ENCODE measurements around the gene GPR158. TPM values are rescaled to one million over a fixed set of nuclear protein-coding genes. Genes with fewer than 3 reads are reported as not detected.

GPR158 gene
- polyA plus RNA-seq, 3 donors: 0.17 to 0.52 (median 0.20) TPM

- no peak for DNase-seq
Measured at GRCh38 chr10:25573316-25573715, 398.5 kb downstream of the GPR158 start.

- no peak for DNase-seq
Measured at GRCh38 chr10:25575343-25575742, 400.5 kb downstream of the GPR158 start.

DNA sequence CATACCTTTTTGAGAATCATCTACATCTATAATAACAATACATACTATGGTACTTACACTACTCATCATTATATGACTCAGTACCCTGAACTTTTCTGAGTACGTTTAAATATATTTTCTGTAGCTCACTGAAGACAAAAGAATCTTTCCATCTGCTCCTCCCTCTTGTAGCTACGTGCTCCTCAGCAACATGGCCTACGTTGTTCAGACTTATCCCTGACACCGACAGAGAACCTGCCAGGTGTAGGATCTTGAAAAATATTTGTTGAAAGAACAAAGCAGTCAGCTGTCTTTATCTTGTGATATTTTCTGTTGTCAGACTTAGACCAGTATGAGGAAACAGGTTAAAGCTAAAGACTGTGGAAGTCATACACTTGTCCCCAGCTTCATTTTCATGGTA is 403.3 kb downstream of the GPR158 start:
- DNase-seq: no peak

GRCh38 chr10:25582961-25583360 is 408.2 kb downstream of the GPR158 start:
- DNase-seq: no peak

- no peak for DNase-seq
Measured at GRCh38 chr10:25600651-25601050, 425.9 kb downstream of the GPR158 start.

GRCh38 chr10:25604591-25604990 is 429.8 kb downstream of the GPR158 start:
- no peak for DNase-seq

DNA sequence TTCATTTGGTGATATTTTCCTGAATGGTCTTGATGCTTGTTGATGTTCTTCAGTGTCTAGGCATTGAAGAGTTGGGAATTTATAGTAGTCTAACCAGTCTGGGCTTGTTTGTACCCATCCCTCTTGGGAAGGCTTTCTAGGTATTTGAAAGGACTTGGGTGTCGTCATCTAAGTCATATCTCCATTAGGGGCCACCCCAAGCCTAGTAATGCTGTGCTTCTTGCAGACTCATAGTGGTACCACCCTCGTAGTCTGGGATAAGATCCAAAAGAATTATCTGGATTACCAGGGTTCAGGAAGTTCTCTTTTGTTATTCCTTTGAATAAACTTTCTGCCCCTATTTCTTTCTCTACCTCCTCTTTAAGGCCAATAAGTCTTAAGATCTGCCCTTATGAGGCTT is 439.9 kb downstream of the GPR158 start:
- DNase-seq: no peak

DNA sequence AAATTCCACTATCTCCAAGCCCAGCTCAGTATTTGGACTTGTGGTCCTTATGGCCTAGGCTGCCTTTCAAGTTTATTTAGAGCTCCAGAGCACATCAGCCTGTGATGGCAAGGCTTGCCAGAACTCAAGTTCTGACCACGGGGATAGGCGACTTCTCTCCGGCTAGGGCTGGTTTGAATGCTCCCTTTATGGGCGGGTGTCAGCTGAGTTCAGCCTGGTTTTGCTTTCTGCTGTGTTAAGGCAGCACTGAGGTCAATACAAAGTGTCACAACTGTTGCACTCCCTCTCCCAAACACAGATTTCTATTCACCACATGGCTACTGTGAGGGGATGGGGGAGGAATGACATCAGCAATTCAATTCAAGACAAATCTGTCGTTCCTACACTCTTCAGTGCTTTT is 441.1 kb downstream of the GPR158 start:
- no peak for DNase-seq

- DNase-seq: no peak
Measured at GRCh38 chr10:25616903-25617592, 442.2 kb downstream of the GPR158 start.

GRCh38 chr10:25627606-25628005 is 452.8 kb downstream of the GPR158 start:
- DNase-seq: no peak

DNA sequence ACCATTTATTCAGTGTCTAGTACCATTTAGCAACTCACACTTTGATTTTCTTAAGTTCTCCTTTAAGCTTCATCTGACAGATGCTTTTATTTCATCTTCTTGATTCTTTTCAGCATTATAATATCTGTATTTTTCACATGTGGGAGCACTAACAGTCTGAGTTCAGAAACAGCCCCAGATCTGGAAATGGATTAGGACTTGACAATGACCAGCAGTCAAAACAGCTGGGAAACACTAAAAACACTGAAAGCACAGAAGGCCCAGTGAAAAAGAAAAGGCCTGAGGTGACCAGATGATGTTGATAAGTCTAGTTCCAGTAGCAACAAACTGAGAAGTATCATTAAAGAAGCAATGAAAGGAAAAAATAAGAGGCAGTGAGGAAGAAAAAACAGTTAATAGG is 454.5 kb downstream of the GPR158 start:
- DNase-seq: no peak

DNA sequence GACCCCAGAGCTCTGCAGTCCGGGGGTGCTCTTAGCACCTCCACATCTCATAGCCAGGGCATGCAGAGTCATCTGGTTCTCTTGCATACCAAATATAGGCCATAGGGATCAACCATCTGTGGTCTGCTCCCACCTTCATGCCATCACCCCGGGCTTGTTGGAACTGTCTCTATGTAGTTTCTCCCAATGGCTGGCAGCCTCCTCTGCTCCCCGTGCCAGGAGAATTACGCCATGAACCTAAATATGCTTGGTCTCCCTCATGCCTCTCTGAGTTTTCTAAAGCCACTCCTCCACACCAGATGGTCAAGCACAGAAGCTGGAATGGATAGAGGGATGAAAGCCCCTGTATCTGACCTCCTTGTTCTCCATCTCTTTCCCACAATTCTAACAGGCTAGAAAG is 456.7 kb downstream of the GPR158 start:
- DNase-seq: no peak

DNA sequence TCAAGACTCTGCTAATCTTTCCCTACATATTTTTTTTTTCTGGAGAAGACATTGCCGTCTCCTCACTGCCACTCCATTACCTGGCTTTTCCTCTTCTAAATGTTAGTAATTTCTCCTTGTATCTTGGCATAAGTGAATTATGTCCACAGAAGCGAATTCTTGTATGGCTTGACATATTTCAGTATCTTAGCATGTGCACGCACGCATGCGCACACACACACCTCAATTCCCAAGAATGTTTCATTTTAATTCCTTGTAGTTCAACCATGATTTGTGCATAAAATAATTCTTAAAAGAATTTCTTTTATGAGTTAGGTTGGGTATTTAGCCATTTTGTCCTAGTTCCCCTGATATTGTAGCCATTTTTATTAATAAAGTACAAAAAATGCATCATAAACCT is 458.0 kb downstream of the GPR158 start:
- no peak for DNase-seq

DNA sequence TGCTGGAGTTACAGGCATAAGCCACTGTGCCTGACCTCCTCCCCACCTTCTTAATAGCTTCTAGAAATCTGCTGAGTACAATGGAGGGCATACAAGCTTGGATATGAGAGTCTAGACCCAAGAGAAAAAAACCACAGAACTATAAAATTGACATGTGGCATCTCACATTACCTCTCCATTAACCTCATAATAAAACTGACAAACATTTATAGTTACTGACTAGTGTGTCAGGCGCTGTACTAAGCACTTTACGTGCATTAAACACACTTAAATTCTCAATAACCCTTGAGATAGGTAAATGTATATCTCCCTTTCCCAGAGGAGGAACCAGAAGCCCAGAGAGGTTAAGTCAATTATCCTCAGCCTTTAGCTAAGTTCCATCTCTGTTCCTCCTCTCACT is 458.7 kb downstream of the GPR158 start:
- no peak for DNase-seq

DNA sequence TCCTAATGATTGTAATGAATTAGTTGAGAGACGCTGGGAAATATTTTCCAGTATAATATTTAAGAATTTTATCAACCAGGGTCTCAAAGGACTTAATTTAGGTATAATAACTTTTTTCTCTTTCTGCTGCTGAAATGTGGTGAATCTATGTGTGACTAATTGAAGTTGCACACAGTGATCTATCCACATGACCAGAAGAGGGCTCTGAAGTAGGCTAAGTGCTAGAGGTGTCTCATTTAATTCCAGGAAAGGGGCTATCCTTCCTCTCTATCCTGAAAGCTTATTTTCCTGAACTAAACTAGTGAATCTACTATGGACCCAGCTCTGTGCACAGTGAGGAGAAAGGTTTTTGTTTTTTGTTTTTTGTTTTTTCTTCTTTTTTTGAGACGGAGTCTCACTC is 464.8 kb downstream of the GPR158 start:
- no peak for DNase-seq

DNA sequence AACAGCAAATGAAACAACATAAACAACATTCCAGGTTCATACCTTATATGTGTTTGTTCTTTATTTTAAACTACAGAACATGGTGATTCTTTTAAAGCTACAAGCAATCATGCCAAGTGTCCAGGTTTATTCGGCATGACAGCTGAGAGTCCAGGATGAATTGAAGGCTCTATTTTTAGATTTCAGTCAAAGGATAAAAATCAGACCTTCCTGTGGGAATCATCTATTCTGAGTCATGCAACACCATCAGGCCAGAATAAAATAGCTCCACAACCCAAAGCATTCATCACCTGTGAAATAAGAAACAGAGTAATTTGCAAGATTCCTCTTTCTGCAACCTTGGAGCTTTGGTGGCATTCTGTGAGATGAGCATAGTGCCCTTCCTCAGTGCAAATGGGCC is 466.8 kb downstream of the GPR158 start:
- no peak for DNase-seq

- no peak for DNase-seq
Measured at GRCh38 chr10:25642721-25643120, 467.9 kb downstream of the GPR158 start.

- no peak for DNase-seq
Measured at GRCh38 chr10:25646371-25646770, 471.6 kb downstream of the GPR158 start.

DNA sequence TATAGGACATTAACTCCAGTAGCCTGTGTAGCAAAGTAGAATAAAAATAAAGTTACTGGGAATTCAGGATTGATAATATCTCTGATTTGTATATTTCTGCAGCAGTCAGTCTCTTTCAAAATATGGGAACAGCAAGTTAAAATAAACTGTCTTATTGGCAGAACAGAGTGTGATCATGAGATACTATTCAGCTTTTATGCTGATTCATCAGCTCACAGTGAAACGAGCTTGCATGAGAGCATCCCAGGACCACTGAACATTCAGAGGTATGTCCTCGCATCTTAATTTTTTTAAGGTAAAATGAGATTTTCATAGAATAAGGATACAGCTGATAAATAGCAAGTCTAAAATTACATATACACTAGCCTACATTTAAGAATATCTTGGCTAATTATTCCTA is 476.7 kb downstream of the GPR158 start:
- DNase-seq: no peak

Other genes with a start within 250 kb of the GPR158 start
- gene PRTFDC1, start 222.4 kb upstream of the GPR158 start, polyA plus RNA-seq (ENCODE audit: insufficient read length in 3 of 3): 10 to 100 TPM; 29.7 to 40.0 (median 34.5) TPM
- gene ENKUR, start 158.8 kb upstream of the GPR158 start, polyA plus RNA-seq (ENCODE audit: insufficient read length in 3 of 3): 1 to 10 TPM; 3.2 to 5.6 (median 3.7) TPM
- 10 to 100 TPM; 12.9 to 16.3 (median 14.3) TPM for gene THNSL1, start 158.4 kb upstream of the GPR158 start, polyA plus RNA-seq (ENCODE audit: insufficient read length in 3 of 3)